ENCODE results near the gene METTL6. TPM values are rescaled to one million over a fixed set of nuclear protein-coding genes. Genes with fewer than 3 reads are reported as not detected.

METTL6 gene
- total RNA-seq, 2 donors from 2014 or later, result 22.3 to 24.8 TPM

- no peaks in the 10 kb centered on the region for H3K27me3 Mint-ChIP-seq (ENCODE audit: insufficient read depth)
- peaks cover 39% of the 10 kb centered on the region for H3K36me3 Mint-ChIP-seq (ENCODE audit: low read depth)
- WGBS, 2 experiments (ENCODE audit: insufficient coverage in 1 of 2, insufficient read length in 1 of 2), result 90 to 92% methylated on average over 1 of the region's 1 CpG
- no peak for DNase-seq
- H3K4me1 Mint-ChIP-seq, result peaks cover 24% of the 10 kb centered on the region
- H3K9ac ChIP-seq (ENCODE audit: extremely low read depth, low read length, poor library complexity, severe bottlenecking), result no peak overlapping the region
- H3K9me3 Mint-ChIP-seq, result no peaks in the 10 kb centered on the region
- no peak overlapping the region for H3K27ac ChIP-seq (ENCODE audit: low read depth, low read length)
- peaks cover 48% of the 10 kb centered on the region for H3K36me3 ChIP-seq (ENCODE audit: control insufficient read depth, insufficient read depth, low read length)
- no peaks in the 10 kb centered on the region for H3K27me3 ChIP-seq (ENCODE audit: control insufficient read depth, insufficient read depth, low read length, poor library complexity, severe bottlenecking)
- H3K4me3 Mint-ChIP-seq, result no peak overlapping the region
- H3K4me1 ChIP-seq (ENCODE audit: control insufficient read depth, insufficient read depth, low read length), result no peaks in the 10 kb centered on the region
- H3K27ac Mint-ChIP-seq, result no peak overlapping the region
- no peak overlapping the region for H3K4me3 ChIP-seq (ENCODE audit: low read length)
- TF ChIP-seq CTCF (conservative IDR thresholded peaks at IDR 0.05), result no peak
- H3K9me3 ChIP-seq (ENCODE audit: control insufficient read depth, low read length), result no peaks in the 10 kb centered on the region
Observed at GRCh38 chr3:15430624-15431023, 3.3 kb upstream of the METTL6 start.

GRCh38 chr3:15429080-15429479 is 1.7 kb upstream of the METTL6 start:
- Mint-ChIP-seq H3K36me3 (ENCODE audit: low read depth) (peaks cover 36% of the 10 kb centered on the region), H3K9me3 (no peaks in the 10 kb centered on the region), H3K27me3 (ENCODE audit: insufficient read depth) (no peaks in the 10 kb centered on the region), H3K4me3 (peak overlapping the region; percentile 99), H3K4me1 (peaks cover 24% of the 10 kb centered on the region), H3K27ac (no peak overlapping the region)
- H3K9ac ChIP-seq (ENCODE audit: extremely low read depth, low read length, poor library complexity, severe bottlenecking), result no peak overlapping the region
- no peaks in the 10 kb centered on the region for H3K9me3 ChIP-seq (ENCODE audit: control insufficient read depth, low read length)
- H3K4me1 ChIP-seq (ENCODE audit: control insufficient read depth, insufficient read depth, low read length), result no peaks in the 10 kb centered on the region
- H3K4me3 ChIP-seq (ENCODE audit: low read length), result peak overlapping the region; percentile 96
- TF ChIP-seq CTCF (conservative IDR thresholded peaks at IDR 0.05), result no peak
- 95% methylated on average over 4 to 6 of the region's 6 CpGs for WGBS, 2 experiments (ENCODE audit: insufficient coverage in 1 of 2, insufficient read length in 1 of 2)
- DNase-seq, result no peak
- H3K36me3 ChIP-seq (ENCODE audit: control insufficient read depth, insufficient read depth, low read length), result peaks cover 43% of the 10 kb centered on the region
- no peaks in the 10 kb centered on the region for H3K27me3 ChIP-seq (ENCODE audit: control insufficient read depth, insufficient read depth, low read length, poor library complexity, severe bottlenecking)
- no peak overlapping the region for H3K27ac ChIP-seq (ENCODE audit: low read depth, low read length)

GRCh38 chr3:15428539-15428938 is 1.2 kb upstream of the METTL6 start:
- H3K4me1 ChIP-seq (ENCODE audit: control insufficient read depth, insufficient read depth, low read length), result no peaks in the 10 kb centered on the region
- H3K9ac ChIP-seq (ENCODE audit: extremely low read depth, low read length, poor library complexity, severe bottlenecking), result peak overlapping the region; percentile 72
- H3K4me3 ChIP-seq (ENCODE audit: low read length), result peak overlapping the region; percentile 96
- H3K9me3 ChIP-seq (ENCODE audit: control insufficient read depth, low read length), result no peaks in the 10 kb centered on the region
- Mint-ChIP-seq H3K36me3 (ENCODE audit: low read depth) (peaks cover 37% of the 10 kb centered on the region), H3K9me3 (no peaks in the 10 kb centered on the region), H3K27ac (no peak overlapping the region), H3K4me3 (peak overlapping the region; percentile 99), H3K27me3 (ENCODE audit: insufficient read depth) (no peaks in the 10 kb centered on the region), H3K4me1 (peaks cover 24% of the 10 kb centered on the region)
- no peak for TF ChIP-seq CTCF (conservative IDR thresholded peaks at IDR 0.05)
- H3K27me3 ChIP-seq (ENCODE audit: control insufficient read depth, insufficient read depth, low read length, poor library complexity, severe bottlenecking), result no peaks in the 10 kb centered on the region
- peaks cover 43% of the 10 kb centered on the region for H3K36me3 ChIP-seq (ENCODE audit: control insufficient read depth, insufficient read depth, low read length)
- DNase-seq, result no peak
- no peak overlapping the region for H3K27ac ChIP-seq (ENCODE audit: low read depth, low read length)
- WGBS, 2 experiments (ENCODE audit: insufficient coverage in 1 of 2, insufficient read length in 1 of 2), result 56 to 57% methylated on average over 6 to 9 of the region's 9 CpGs

Data from endodermal cell (in vitro differentiated cells).